Measurements from ENCODE around the gene PLEKHM3. TPM values are rescaled to one million over a fixed set of nuclear protein-coding genes. Genes with fewer than 3 reads are reported as not detected.

Gene PLEKHM3
- total and polyA plus RNA-seq, 2 of the 13 experiments (the other 11 are each of a cell fraction or from before 2014, with no cell fraction given) = 4.5 to 4.7 TPM

GRCh38 chr2:207828361-207829057 is 196.8 kb downstream of the PLEKHM3 start (continued):
- peak; percentile 98 for TF ChIP-seq LCORL (IDR thresholded peaks at IDR 0.05)
- peak; percentile 99 for TF ChIP-seq LCORL (CRISPR knock-in tag; IDR thresholded peaks at IDR 0.05)
- TF ChIP-seq ATF1 (CRISPR knock-in tag; IDR thresholded peaks at IDR 0.05) = peak; percentile 59; the same call in 1 of the 2 replicates
- peak; percentile 69 for TF ChIP-seq TFE3 (CRISPR knock-in tag; IDR thresholded peaks at IDR 0.05)
- TF ChIP-seq ARNTL (CRISPR knock-in tag; IDR thresholded peaks at IDR 0.05) = peak; percentile 78
- no peak for TF ChIP-seq CENPBD1 (CRISPR knock-in tag; IDR thresholded peaks at IDR 0.05; ENCODE audit: borderline replicate concordance, low read depth)
- TF ChIP-seq TFDP1 (CRISPR knock-in tag; IDR thresholded peaks at IDR 0.05; ENCODE audit: borderline replicate concordance) = peak; percentile 18; the same call in 1 of the 2 replicates
- peak; percentile 11; the same call in 1 of the 2 replicates for TF ChIP-seq ZFP82 (CRISPR knock-in tag; IDR thresholded peaks at IDR 0.05; ENCODE audit: borderline replicate concordance)
- TF ChIP-seq, protein P1, sequence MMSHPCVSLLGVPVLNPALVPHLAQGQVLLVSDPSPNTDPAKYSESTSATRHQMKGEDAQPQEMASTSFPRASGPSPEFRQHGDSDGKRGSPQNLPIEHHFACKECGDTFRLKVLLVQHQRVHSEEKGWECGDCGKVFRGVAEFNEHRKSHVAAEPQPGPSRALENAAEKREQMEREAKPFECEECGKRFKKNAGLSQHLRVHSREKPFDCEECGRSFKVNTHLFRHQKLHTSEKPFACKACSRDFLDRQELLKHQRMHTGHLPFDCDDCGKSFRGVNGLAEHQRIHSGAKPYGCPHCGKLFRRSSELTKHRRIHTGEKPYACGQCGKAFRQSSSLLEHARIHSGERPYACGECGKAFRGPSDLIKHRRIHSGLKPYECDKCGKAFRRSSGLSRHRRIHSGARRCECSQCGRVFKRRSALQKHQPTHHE (CRISPR knock-in tag; IDR thresholded peaks at IDR 0.05; ENCODE audit: borderline replicate concordance) = peak; percentile 84; the same call in 1 of the 2 replicates
- TF ChIP-seq PHF21A (CRISPR knock-in tag; IDR thresholded peaks at IDR 0.05) = peak; percentile 83
- TF ChIP-seq ZNF776 (CRISPR knock-in tag; IDR thresholded peaks at IDR 0.05) = 0 out of 2 replicates have a peak, but pooled peaks have one; percentile 28
- TF ChIP-seq, protein P2, sequence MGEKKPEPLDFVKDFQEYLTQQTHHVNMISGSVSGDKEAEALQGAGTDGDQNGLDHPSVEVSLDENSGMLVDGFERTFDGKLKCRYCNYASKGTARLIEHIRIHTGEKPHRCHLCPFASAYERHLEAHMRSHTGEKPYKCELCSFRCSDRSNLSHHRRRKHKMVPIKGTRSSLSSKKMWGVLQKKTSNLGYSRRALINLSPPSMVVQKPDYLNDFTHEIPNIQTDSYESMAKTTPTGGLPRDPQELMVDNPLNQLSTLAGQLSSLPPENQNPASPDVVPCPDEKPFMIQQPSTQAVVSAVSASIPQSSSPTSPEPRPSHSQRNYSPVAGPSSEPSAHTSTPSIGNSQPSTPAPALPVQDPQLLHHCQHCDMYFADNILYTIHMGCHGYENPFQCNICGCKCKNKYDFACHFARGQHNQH (CRISPR knock-in tag; IDR thresholded peaks at IDR 0.05) = peak; percentile 71; the same call in 1 of the 2 replicates
- peak; percentile 67; the same call in 1 of the 2 replicates for TF ChIP-seq ZNF136 (CRISPR knock-in tag; IDR thresholded peaks at IDR 0.05; ENCODE audit: low read depth)
- peak; percentile 92 for TF ChIP-seq RXRB (CRISPR knock-in tag; IDR thresholded peaks at IDR 0.05; ENCODE audit: borderline replicate concordance)
- TF ChIP-seq, protein P3, sequence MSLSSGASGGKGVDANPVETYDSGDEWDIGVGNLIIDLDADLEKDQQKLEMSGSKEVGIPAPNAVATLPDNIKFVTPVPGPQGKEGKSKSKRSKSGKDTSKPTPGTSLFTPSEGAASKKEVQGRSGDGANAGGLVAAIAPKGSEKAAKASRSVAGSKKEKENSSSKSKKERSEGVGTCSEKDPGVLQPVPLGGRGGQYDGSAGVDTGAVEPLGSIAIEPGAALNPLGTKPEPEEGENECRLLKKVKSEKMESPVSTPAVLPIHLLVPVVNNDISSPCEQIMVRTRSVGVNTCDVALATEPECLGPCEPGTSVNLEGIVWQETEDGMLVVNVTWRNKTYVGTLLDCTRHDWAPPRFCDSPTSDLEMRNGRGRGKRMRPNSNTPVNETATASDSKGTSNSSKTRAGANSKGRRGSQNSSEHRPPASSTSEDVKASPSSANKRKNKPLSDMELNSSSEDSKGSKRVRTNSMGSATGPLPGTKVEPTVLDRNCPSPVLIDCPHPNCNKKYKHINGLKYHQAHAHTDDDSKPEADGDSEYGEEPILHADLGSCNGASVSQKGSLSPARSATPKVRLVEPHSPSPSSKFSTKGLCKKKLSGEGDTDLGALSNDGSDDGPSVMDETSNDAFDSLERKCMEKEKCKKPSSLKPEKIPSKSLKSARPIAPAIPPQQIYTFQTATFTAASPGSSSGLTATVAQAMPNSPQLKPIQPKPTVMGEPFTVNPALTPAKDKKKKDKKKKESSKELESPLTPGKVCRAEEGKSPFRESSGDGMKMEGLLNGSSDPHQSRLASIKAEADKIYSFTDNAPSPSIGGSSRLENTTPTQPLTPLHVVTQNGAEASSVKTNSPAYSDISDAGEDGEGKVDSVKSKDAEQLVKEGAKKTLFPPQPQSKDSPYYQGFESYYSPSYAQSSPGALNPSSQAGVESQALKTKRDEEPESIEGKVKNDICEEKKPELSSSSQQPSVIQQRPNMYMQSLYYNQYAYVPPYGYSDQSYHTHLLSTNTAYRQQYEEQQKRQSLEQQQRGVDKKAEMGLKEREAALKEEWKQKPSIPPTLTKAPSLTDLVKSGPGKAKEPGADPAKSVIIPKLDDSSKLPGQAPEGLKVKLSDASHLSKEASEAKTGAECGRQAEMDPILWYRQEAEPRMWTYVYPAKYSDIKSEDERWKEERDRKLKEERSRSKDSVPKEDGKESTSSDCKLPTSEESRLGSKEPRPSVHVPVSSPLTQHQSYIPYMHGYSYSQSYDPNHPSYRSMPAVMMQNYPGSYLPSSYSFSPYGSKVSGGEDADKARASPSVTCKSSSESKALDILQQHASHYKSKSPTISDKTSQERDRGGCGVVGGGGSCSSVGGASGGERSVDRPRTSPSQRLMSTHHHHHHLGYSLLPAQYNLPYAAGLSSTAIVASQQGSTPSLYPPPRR (CRISPR knock-in tag; IDR thresholded peaks at IDR 0.05; ENCODE audit: borderline replicate concordance) = peak; percentile 92
- TF ChIP-seq, protein P4, sequence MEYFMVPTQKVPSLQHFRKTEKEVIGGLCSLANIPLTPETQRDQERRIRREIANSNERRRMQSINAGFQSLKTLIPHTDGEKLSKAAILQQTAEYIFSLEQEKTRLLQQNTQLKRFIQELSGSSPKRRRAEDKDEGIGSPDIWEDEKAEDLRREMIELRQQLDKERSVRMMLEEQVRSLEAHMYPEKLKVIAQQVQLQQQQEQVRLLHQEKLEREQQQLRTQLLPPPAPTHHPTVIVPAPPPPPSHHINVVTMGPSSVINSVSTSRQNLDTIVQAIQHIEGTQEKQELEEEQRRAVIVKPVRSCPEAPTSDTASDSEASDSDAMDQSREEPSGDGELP (IDR thresholded peaks at IDR 0.05; ENCODE audit: borderline replicate concordance, low read depth) = peak; percentile 91
- peak; percentile 37; the same call in 1 of the 2 replicates for TF ChIP-seq PHF8 (CRISPR knock-in tag; IDR thresholded peaks at IDR 0.05)

All from HepG2 (cell line).